D721Med (cell line): ENCODE measurements around the gene MBP.

Experiments used
- DNase-seq: peaks from one replicate; pipeline ENCODE4 v3.0.0; 2011; ENCODE audit warnings: low spot score; ENCODE audit not compliant: insufficient read length
- FAIRE-seq: peaks from 2 replicates; lab custom pipeline; 2011; peaks lifted over from hg19 to GRCh38; lab: Jason Lieb, UNC
- TF ChIP-seq, protein P1 (sequence below): IDR thresholded peaks from 2 replicates; pipeline ENCODE4 v1.5.1; 2012; ENCODE audit warnings: mild to moderate bottlenecking, control low read depth; ENCODE audit not compliant: insufficient read depth; ENCODE audit errors: missing control alignments

MBP gene

DNA sequence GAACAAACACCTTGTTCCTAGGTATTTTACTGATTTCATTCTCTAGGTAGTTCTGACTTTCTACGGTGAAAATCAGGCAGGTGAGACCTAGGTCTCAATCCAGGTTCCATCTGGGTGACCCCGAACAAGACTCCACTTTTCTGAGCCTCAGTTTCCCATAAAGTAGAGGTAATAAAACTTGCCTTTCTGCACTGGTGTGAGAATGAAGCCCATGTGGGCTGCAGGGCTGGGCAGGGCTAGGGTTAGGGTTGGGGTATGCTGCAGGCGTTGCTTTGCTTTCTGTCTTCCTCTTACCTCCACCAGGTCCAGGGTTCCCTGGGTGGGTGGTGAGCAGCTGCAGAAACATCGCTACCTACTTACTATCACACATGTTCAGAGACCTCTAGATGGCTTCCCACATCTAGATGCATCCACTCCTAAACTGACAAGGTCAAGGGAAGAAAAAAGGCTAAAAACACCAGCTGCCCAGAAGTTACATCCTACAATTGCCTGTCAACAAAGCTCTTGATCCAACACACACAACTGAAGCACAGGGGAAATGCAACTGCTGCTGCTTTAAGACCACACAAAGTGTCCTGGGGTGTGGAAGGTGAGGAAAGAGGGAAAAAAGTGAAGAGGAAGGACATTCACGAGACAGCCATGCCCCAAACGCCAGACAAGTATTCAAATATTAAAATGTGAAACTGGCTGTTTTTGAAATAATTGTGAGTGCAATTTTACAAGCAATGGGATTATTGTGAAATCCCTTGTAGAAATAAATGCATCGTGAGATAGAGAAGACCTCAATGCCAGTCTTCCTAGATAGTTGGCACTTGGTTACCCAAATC lies 23.5 kb downstream of the MBP start:
- no peak for DNase-seq
- TF ChIP-seq, protein P1, sequence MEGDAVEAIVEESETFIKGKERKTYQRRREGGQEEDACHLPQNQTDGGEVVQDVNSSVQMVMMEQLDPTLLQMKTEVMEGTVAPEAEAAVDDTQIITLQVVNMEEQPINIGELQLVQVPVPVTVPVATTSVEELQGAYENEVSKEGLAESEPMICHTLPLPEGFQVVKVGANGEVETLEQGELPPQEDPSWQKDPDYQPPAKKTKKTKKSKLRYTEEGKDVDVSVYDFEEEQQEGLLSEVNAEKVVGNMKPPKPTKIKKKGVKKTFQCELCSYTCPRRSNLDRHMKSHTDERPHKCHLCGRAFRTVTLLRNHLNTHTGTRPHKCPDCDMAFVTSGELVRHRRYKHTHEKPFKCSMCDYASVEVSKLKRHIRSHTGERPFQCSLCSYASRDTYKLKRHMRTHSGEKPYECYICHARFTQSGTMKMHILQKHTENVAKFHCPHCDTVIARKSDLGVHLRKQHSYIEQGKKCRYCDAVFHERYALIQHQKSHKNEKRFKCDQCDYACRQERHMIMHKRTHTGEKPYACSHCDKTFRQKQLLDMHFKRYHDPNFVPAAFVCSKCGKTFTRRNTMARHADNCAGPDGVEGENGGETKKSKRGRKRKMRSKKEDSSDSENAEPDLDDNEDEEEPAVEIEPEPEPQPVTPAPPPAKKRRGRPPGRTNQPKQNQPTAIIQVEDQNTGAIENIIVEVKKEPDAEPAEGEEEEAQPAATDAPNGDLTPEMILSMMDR = no peak
- FAIRE-seq = peak; percentile 86

DNA sequence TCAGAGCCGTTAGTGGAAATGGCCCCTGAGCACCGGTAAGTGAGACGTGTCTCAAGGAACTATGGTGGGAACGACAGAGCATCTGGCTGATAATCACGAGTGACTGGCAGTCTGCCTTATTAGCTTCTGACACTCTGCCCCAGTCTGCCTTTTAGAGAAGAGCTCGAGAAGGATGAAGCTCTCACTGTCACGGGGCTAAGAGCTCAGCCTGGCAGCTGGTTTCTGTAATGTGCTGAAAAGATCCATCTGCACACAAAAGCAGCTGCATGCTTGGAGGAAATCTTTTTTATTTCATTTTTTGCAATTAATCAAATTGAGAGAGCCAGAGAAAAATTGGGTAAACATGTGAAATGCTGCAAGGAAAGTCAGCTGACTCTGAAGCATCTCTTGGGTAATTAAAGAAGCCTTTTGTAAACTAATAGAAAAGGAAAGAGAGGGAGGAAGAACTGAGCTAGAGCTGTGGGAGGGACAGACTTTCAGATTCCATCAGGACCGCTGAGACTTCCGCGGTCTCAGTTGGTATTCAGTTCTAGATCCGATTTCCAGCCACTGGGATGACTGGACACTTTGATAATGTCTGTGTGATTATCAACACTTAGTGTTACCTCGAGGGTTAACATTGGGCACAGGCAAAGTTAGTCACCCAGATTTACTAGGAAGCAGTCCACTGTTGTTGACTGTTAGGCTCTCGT lies 24.4 kb downstream of the MBP start:
- no peak for DNase-seq
- TF ChIP-seq, protein P1 = no peak
- peak; percentile 98 for FAIRE-seq

DNA sequence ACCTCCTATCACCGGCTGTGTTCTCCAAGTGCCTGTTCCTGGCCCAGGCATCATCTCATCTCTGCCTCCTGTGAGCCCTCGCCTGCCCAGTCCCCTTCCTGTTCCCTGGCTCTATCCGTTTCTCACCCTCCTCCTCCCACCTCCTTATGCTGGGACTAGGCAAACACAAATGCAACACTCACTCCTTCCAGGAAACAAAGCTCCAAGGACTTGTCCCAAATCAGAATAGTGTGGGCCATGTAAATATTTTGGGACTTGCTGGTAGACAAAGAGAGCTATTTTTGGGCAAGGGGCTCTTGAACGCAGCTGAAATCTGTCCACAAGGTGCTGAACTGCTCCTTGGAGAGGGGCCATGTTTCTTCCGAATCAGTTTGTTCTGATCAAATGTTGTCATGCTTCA lies 25.3 kb downstream of the MBP start:
- DNase-seq (no peak), FAIRE-seq (no peak)
- TF ChIP-seq, protein P1 = no peak

DNA sequence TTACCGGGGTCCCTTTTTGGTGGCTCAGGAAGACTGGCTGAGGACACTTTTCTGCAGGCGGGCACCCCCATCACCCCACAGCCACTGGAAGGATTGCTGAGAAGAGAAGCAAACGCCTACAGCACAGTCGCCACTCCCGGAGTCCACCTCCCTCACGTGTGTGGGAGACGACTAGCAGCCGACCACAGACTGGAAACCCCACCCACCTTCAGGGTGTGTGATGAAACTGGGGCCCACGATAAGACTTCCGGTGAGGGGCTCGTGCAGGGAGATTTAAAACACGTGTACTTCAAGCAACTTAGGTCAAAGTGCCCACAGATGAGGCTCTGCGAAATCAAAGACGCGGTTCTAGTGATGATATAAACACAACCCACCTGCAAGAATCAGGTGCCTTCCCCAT lies 26.3 kb downstream of the MBP start:
- DNase-seq (no peak), FAIRE-seq (no peak)
- TF ChIP-seq, protein P1 = no peak

DNA sequence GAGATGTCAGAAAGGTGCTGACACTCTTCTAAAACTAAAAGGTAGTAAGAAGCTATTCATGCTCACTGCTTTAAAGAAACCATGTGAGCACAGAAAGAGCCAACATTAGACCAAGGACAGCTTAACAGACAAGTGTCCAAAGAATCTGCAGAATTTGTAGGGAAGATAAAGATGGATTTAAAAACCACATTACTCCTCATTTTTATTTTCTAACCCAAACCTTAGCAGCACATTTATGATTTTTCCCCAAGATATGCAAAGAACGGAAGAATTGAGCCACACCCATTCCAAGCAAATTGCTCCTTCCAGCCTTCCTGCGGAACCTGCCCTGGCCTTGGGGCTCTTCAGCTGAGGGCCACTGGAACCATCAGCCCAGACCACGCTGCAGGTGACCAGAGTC lies 26.9 kb downstream of the MBP start:
- FAIRE-seq (no peak), DNase-seq (no peak)
- TF ChIP-seq, protein P1 = no peak

DNA sequence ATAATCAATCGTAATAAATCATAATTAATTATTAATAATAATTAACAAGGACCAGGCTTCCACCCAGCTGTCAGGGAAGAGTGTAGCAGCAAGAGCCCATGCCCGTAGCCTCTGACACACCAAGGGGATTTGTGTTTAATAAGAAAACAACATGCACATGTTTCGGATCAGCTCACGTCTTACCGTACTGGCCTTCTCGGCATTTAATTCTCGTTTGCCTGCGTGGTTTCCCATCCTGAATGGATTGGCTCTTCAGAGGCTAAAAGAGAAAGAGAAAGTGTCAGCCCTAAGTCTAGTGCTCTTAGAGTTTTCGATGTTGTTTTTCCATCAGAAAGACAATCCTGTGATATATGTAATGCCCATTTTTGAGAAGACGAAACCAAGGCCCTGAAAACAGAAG lies 27.6 kb downstream of the MBP start:
- no peak for DNase-seq
- peak; percentile 97 for FAIRE-seq
- TF ChIP-seq, protein P1 = no peak
